GM19324 (cell line): ENCODE results near the gene ZNF605.
"Not testable (repeated sequence)": the region's sequence is repeated elsewhere in the genome, so short reads cannot be mapped to it uniquely, and the experiment has no call there.

Experiments used
- ATAC-seq: cut with Tn5 transposase; IDR thresholded peaks from one replicate; pipeline ENCODE4 v1.9.1; 2021; ENCODE audit warnings: mild to moderate bottlenecking, moderate library complexity; ENCODE audit not compliant: unreplicated experiment, low FRiP score

ZNF605 gene

DNA sequence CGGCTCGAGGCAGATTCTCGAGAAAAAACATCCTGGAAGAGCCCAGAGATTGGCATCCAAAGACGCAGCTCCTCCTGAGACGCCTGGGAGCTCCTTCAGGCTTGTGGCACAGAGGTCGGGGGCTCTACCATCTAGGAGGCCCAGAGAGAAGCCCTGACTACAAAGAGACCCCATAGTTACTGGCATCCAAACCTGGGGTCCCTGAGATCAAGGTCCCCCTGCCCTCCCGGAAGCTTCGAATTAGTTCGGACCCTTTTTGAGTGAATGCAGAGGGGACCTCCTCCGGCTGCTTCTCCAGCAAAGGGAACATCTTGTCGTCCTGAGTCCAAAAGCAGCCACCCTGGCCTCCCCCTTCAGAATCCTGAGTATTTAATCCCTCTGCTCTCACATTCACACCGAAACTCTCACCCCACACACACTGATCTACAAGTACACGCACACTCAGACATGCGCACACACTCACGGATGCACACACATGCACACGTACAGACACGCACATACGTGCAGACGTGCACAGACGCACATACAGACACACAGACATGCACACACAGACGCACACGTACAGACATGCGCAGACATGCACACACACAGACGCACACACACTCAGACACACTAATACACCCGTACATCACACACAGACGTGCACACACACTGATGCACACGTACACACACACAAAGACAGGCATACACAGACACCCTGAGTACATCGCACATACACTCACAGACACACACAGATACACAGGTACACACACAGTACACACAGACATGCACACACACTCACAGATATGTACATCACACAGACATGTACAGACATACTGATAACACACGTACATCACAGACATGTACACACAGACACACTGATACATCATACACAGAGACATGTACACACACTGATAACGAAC lies 5.9 kb downstream of the ZNF605 start:
- no peak for ATAC-seq

GRCh38 chr12:132948146-132949066 lies 7.7 kb downstream of the ZNF605 start:
- no peak for ATAC-seq

DNA sequence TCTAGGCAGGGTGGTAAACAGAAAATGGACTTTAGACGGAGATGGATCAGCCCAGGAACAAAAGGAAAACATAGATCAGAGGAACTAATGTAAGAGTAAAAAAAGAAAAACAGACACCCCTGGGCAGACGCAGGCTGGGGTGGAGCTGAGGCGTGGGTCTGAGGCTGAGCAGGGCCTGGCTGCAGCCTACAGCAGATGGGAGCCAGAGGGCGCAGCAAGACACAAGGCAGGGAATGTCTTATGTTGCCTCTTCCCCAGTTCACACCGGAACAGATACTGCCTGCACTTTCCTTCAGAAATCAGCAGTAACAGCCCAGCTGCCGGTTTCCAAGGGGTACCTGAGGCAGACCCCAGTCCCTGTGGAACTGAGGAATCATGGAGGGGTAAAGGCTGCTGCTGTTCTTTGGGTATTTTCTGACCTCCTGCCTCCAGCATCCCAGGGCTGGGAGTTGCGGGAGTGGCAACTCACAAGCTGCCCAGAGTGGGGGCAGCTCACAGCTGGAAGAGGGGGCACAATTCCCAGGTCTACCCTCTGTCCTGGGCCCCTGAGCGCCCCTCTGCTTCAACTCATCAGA lies 9.8 kb downstream of the ZNF605 start:
- ATAC-seq, result no peak

GRCh38 chr12:132945806-132946205 lies 10.3 kb downstream of the ZNF605 start:
- no peak for ATAC-seq

- no peak for ATAC-seq
Observed at GRCh38 chr12:132942611-132943010, 13.5 kb downstream of the ZNF605 start.

- ATAC-seq, result no peak
Observed at GRCh38 chr12:132941336-132941954, 14.7 kb downstream of the ZNF605 start.

GRCh38 chr12:132940071-132940719 lies 15.9 kb downstream of the ZNF605 start:
- no peak for ATAC-seq

GRCh38 chr12:132938807-132939206 lies 17.3 kb downstream of the ZNF605 start:
- ATAC-seq, result not testable (repeated sequence)

- ATAC-seq, result no peak
Observed at GRCh38 chr12:132937476-132937875, 18.6 kb downstream of the ZNF605 start.

- ATAC-seq, result not testable (repeated sequence)
Observed at GRCh38 chr12:132936921-132937320, 19.2 kb downstream of the ZNF605 start.

- ATAC-seq, result no peak
Observed at GRCh38 chr12:132936163-132936562, 19.9 kb downstream of the ZNF605 start.

DNA sequence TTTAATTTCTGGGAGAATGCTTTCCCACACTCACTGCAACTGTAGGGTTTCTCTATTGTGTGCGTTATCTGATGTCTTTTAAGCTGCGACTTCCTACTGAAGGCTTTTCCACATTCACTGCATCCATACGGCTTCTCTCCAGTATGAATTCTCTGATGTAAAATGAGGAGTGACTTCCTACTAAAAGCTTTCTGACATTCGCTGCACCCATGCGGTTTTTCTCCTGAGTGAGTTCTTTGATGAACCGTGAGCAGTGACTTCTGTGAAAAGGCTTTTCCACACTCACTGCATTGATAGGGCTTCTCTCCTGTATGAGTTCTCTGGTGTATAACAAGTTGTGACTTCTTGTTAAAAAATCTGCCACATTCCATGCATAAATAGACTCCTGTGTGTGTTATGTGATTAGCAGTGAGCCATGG lies 29.7 kb downstream of the ZNF605 start:
- ATAC-seq, result no peak

DNA sequence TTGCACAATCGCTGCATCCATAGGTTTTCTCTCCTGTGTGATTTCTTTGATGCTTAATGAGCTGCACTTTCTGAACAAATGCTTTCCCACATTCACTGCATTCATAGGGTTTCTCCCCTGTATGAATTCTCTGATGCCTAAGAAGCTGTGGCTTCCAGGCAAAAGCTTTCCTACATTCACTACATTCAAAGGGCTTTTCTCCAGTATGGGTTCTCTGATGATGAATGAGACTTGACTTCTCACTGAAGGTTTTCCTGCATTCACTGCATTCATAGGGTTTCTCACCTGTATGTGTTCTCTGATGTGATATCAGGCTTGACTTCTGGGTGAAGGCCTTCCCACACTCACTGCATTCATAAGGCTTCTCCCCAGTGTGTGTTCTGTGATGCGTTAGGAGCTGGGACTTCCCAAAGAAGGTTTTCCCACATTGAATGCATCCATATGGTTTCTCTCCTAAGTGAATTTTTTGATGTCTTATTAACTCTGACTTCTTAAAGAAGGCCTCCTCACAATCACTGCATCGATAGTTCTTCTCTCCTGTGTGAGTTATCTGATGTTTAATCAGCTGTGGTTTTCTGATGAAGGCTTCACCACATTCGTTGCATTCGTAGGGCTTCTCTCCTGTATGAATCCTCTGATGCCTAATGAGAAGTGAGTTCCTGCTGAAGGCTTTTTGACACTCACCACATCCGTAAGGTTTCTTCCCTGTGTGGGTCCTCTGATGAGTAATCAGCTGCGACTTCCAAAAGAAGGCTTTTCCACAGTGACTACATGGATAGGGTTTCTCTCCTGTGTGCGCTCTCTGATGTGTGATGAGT lies 30.3 kb downstream of the ZNF605 start:
- ATAC-seq, result no peak

DNA sequence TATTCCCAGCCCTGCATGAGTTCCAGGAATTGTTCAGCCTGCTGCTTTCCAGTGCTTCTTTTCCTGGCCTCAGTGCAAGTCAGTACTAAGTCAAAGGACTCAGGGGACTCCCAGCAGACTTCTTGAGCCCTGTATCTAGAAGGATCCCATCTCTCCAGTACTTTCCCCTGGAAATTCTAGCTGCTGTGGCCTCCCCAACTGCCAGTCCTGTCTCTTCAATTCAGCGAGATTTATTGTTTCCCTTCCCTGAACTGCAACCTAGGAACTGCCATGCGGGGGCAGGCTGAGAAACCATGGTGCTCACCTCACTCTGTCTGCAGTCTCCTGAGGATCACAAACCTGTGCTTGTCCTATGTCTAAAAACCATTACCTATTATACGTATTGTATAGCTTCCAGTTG lies 31.8 kb downstream of the ZNF605 start:
- no peak for ATAC-seq

- ATAC-seq, result no peak
Observed at GRCh38 chr12:132923356-132923909, 32.7 kb downstream of the ZNF605 start.

DNA sequence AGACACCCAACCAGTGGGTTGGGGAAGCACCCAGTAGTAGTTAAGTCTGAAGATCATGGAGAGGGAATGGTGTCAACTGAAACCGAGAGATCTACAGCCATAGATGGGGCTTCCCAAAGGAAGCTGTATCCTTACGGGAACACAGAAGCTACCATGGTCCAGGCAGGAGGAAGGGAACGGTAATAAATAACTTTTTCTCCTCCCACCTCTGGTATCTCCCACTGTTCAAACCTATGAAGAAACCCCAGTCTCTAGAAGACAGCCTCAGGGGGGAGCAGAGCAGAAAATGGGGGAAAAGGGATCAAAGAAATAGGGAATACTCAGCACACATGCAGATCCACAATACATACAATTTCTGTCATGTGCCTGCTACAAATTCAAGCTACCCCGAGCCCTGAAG lies 33.4 kb downstream of the ZNF605 start:
- no peak for ATAC-seq

GRCh38 chr12:132921685-132922084 lies 34.4 kb downstream of the ZNF605 start:
- ATAC-seq, result no peak

DNA sequence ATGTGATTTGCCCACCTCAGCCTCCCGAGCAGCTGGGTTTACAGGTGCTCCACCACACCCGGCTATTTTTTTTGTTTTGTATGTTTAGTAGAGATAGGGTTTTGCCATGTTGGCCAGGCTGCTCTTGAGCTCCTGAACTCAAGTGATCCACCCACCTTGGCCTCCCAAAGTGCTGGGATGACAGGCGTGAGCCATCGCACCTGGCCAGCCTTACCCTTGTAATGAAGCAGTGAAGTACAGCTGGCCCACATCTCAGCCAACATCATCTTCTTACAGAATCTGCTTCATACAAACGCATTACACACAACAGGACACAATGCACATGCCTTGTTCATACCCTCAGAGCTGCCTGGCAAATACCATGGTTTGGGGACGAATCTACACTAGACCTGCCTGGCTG lies 37.4 kb downstream of the ZNF605 start:
- no peak for ATAC-seq

DNA sequence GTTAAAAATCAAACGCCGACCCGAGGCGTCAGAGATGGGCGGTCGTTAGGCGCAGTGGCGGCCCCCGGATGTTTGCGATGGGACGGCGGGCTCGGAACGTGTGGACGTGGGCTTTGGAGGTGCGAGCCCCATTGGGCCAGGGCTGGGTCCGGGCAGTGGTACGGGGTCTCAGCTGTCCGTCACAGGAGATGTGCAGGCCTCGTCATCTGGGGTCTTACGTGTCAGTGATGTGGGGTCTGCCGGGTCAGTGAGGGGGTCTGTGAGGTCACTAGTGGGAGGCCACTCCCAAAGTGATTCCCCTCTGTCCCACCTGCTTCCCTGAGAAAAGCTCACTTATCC lies 47.1 kb downstream of the ZNF605 start:
- ATAC-seq, result no peak
